Adipocyte (in vitro differentiated cells): ENCODE measurements around the gene POU6F2.

Experiments
- DNase-seq: peaks from one replicate; pipeline ENCODE4 v3.0.0-alpha.2; 2015; ENCODE audit warnings: low read depth
- H3K27me3 ChIP-seq: replicated peaks from 2 replicates; pipeline ENCODE4 v1.7.0; 2013; ENCODE audit warnings: mild to moderate bottlenecking, low read length, moderate library complexity; ENCODE audit not compliant: control insufficient read depth, insufficient read depth
- H3K36me3 ChIP-seq: 2 replicates; pipeline ENCODE4 v1.7.0; 2013; ENCODE audit warnings: low read length, mild to moderate bottlenecking, moderate library complexity; ENCODE audit not compliant: control insufficient read depth, insufficient read depth, severe bottlenecking
- H3K4me1 ChIP-seq: 2 replicates; pipeline ENCODE4 v1.7.0; 2013; ENCODE audit warnings: mild to moderate bottlenecking, low read length, moderate library complexity; ENCODE audit not compliant: control insufficient read depth, insufficient read depth
- H3K4me3 ChIP-seq: 2 replicates; pipeline ENCODE4 v1.7.0; 2013; ENCODE audit warnings: mild to moderate bottlenecking, low read length, moderate library complexity
- H3K9ac ChIP-seq: 2 replicates; pipeline ENCODE4 v1.7.0; 2013; ENCODE audit warnings: mild to moderate bottlenecking, low read length, moderate library complexity
- H3K9me3 ChIP-seq: 2 replicates; pipeline ENCODE4 v1.7.0; 2013; ENCODE audit warnings: mild to moderate bottlenecking, low read length, moderate library complexity; ENCODE audit not compliant: control insufficient read depth

The POU6F2 gene

GRCh38 chr7:39035903-39036302, 58.2 kb downstream of the POU6F2 start:
- Histone ChIP-seq H3K36me3 (no peaks in the 10 kb centered on the region), H3K4me3 (no peak overlapping the region), H3K4me1 (no peaks in the 10 kb centered on the region), H3K9me3 (no peaks in the 10 kb centered on the region), H3K9ac (no peak overlapping the region), H3K27me3 (peaks cover 17% of the 10 kb centered on the region)
- no peak for DNase-seq

- no peak for DNase-seq
- Histone ChIP-seq H3K9ac (no peak overlapping the region), H3K36me3 (no peaks in the 10 kb centered on the region), H3K4me1 (no peaks in the 10 kb centered on the region), H3K9me3 (no peaks in the 10 kb centered on the region), H3K27me3 (no peaks in the 10 kb centered on the region), H3K4me3 (no peak overlapping the region)
Observed at GRCh38 chr7:39042670-39043069, 65.0 kb downstream of the POU6F2 start.

- H3K4me3 ChIP-seq, result no peak overlapping the region
- no peak overlapping the region for H3K9ac ChIP-seq
- H3K4me1 ChIP-seq, result no peaks in the 10 kb centered on the region
- no peaks in the 10 kb centered on the region for H3K9me3 ChIP-seq
- DNase-seq, result no peak
- no peaks in the 10 kb centered on the region for H3K36me3 ChIP-seq
- no peaks in the 10 kb centered on the region for H3K27me3 ChIP-seq
Observed at GRCh38 chr7:39043531-39043930, 65.8 kb downstream of the POU6F2 start.

- DNase-seq, result no peak
- Histone ChIP-seq H3K4me3 (no peak overlapping the region), H3K36me3 (no peaks in the 10 kb centered on the region), H3K4me1 (no peaks in the 10 kb centered on the region), H3K9ac (no peak overlapping the region), H3K27me3 (no peaks in the 10 kb centered on the region), H3K9me3 (no peaks in the 10 kb centered on the region)
Observed at GRCh38 chr7:39044489-39044888, 66.8 kb downstream of the POU6F2 start.

- DNase-seq, result no peak
- H3K9ac ChIP-seq, result no peak overlapping the region
- no peak overlapping the region for H3K4me3 ChIP-seq
Observed at GRCh38 chr7:39045231-39045630, 67.5 kb downstream of the POU6F2 start.

GRCh38 chr7:39051279-39051678, 73.6 kb downstream of the POU6F2 start:
- Histone ChIP-seq H3K9ac (no peak overlapping the region), H3K36me3 (no peaks in the 10 kb centered on the region), H3K4me1 (no peaks in the 10 kb centered on the region), H3K27me3 (no peaks in the 10 kb centered on the region), H3K9me3 (peaks cover 10% of the 10 kb centered on the region), H3K4me3 (no peak overlapping the region)
- no peak for DNase-seq

More at GRCh38 chr7:39045231-39045630, 67.5 kb downstream of the POU6F2 start:
- Histone ChIP-seq H3K9me3 (no peaks in the 10 kb centered on the region), H3K27me3 (no peaks in the 10 kb centered on the region), H3K4me1 (no peaks in the 10 kb centered on the region), H3K36me3 (no peaks in the 10 kb centered on the region)

GRCh38 chr7:39051707-39052106, 74.0 kb downstream of the POU6F2 start:
- H3K36me3 ChIP-seq, result no peaks in the 10 kb centered on the region
- H3K4me3 ChIP-seq, result no peak overlapping the region
- H3K9me3 ChIP-seq, result peaks cover 14% of the 10 kb centered on the region
- no peaks in the 10 kb centered on the region for H3K4me1 ChIP-seq
- no peak for DNase-seq
- no peaks in the 10 kb centered on the region for H3K27me3 ChIP-seq
- no peak overlapping the region for H3K9ac ChIP-seq

- Histone ChIP-seq H3K36me3 (no peaks in the 10 kb centered on the region), H3K4me1 (no peaks in the 10 kb centered on the region), H3K27me3 (no peaks in the 10 kb centered on the region), H3K4me3 (no peak overlapping the region), H3K9me3 (peaks cover 22% of the 10 kb centered on the region), H3K9ac (no peak overlapping the region)
- no peak for DNase-seq
Observed at GRCh38 chr7:39054731-39055130, 77.0 kb downstream of the POU6F2 start.

- peaks cover 2% of the 10 kb centered on the region for H3K4me1 ChIP-seq
- H3K27me3 ChIP-seq, result no peaks in the 10 kb centered on the region
- no peak overlapping the region for H3K9ac ChIP-seq
- no peak overlapping the region for H3K4me3 ChIP-seq
- H3K36me3 ChIP-seq, result no peaks in the 10 kb centered on the region
- H3K9me3 ChIP-seq, result peaks cover 22% of the 10 kb centered on the region
- DNase-seq, result no peak
Observed at GRCh38 chr7:39056153-39056552, 78.4 kb downstream of the POU6F2 start.

GRCh38 chr7:39062811-39063210, 85.1 kb downstream of the POU6F2 start:
- H3K9ac ChIP-seq, result no peak overlapping the region
- peaks cover 3% of the 10 kb centered on the region for H3K4me1 ChIP-seq

GRCh38 chr7:39069031-39069430, 91.3 kb downstream of the POU6F2 start:
- no peaks in the 10 kb centered on the region for H3K36me3 ChIP-seq
- H3K9me3 ChIP-seq, result no peaks in the 10 kb centered on the region
- H3K4me3 ChIP-seq, result no peak overlapping the region
- H3K27me3 ChIP-seq, result no peaks in the 10 kb centered on the region
- H3K9ac ChIP-seq, result no peak overlapping the region
- peaks cover 5% of the 10 kb centered on the region for H3K4me1 ChIP-seq
- no peak for DNase-seq

More at GRCh38 chr7:39062811-39063210, 85.1 kb downstream of the POU6F2 start:
- Histone ChIP-seq H3K27me3 (no peaks in the 10 kb centered on the region), H3K9me3 (peaks cover 4% of the 10 kb centered on the region), H3K36me3 (no peaks in the 10 kb centered on the region), H3K4me3 (no peak overlapping the region)
- DNase-seq, result no peak
